ENCODE data around the gene SLC22A23. TPM values are rescaled to one million over a fixed set of nuclear protein-coding genes. Genes with fewer than 3 reads are reported as not detected.

Gene SLC22A23
- total and polyA plus RNA-seq, 2 of the 4 experiments (the other 2 are of a cell fraction): 0.72 to 1.6 TPM

DNA sequence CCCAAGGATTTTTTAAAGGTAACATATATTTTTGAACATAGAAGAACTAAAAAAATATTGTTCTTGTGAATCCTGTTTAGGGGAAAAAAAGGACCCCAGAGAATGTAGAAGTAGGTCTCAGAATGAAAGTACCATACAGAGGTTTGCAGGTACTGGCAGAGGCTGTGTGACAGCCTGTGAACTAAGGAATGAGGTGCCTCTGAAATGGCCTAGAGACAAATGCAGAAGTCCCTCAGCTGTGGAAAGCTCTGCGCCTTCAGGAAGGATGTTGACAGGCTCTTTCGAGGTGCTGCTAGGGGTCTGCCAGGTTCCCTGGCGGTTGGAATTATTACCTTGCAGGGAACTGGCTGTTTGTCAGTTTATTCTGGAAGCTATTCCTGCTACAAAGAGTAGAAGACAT is 220.8 kb downstream of the SLC22A23 start (continued):
- TF ChIP-seq, protein P1, sequence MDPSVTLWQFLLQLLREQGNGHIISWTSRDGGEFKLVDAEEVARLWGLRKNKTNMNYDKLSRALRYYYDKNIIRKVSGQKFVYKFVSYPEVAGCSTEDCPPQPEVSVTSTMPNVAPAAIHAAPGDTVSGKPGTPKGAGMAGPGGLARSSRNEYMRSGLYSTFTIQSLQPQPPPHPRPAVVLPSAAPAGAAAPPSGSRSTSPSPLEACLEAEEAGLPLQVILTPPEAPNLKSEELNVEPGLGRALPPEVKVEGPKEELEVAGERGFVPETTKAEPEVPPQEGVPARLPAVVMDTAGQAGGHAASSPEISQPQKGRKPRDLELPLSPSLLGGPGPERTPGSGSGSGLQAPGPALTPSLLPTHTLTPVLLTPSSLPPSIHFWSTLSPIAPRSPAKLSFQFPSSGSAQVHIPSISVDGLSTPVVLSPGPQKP (IDR thresholded peaks at IDR 0.05; ENCODE audit: borderline replicate concordance, low read depth, low read length): no peak
- TF ChIP-seq MXI1 (IDR thresholded peaks at IDR 0.05; ENCODE audit: borderline replicate concordance, low read depth, low read length): no peak
- TF ChIP-seq RCOR1 (IDR thresholded peaks at IDR 0.05; ENCODE audit: insufficient replicate concordance, low read length): no peak
- TF ChIP-seq SMC3 (IDR thresholded peaks at IDR 0.05; ENCODE audit: low read depth, low read length): no peak

DNA sequence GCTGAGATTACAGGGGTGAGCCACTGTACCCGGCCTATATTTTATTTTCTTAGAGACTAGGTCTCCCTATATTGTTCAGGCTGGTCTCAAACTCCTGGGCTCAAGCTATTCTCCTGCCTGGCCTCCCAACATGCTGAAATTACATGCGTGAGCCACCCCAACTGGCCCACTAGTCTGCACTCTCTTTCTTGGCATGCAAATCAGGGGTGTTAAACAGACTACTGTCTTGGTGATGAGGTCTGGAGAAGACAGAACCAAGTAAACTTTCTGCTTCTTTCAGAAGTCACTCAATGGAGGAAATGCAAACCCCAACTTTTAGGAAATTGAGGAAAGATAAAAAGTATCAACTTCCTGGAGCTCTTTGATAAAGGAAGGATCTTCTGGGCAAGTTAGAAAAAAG is 221.4 kb downstream of the SLC22A23 start:
- no peak overlapping the region for H4K91ac ChIP-seq (ENCODE audit: insufficient read depth, low read depth, low read length)
- in situ Hi-C loops (cut with MboI; ENCODE audit: low sequenced_read_pairs): no loop called here
- peaks cover 8% of the 10 kb centered on the region for H3K27me3 ChIP-seq (ENCODE audit: control insufficient read depth, insufficient read depth, low read length)
- H3K4me1 ChIP-seq (ENCODE audit: control insufficient read depth, insufficient read depth, low read length): peaks cover 3% of the 10 kb centered on the region; the same call in 1 of the 2 replicates
- H3K27ac ChIP-seq (ENCODE audit: insufficient read depth, low read length): no peak overlapping the region
- no peaks in the 10 kb centered on the region for H3K36me3 ChIP-seq (ENCODE audit: control insufficient read depth, insufficient read depth, low read length)
- H3K14ac ChIP-seq (replicated peaks; ENCODE audit: low read depth, low read length): no peak overlapping the region
- H2AFZ ChIP-seq (replicated peaks; ENCODE audit: low read length, poor library complexity): no peak overlapping the region
- no peak overlapping the region for H3K9ac ChIP-seq (ENCODE audit: low read depth, low read length)
- H3K79me1 ChIP-seq (ENCODE audit: low read depth in 1 of 2, low read length in 2 of 2): no peaks in the 10 kb centered on the region
- DNase-seq: no peak
- no peak overlapping the region for H2BK15ac ChIP-seq (ENCODE audit: low read depth, low read length)
- H3K56ac ChIP-seq (ENCODE audit: extremely low read depth, insufficient read depth, low read length): no peak overlapping the region
- H3K4me3 ChIP-seq (ENCODE audit: insufficient read depth, low read depth, low read length): no peak overlapping the region
- no peak overlapping the region for H2BK20ac ChIP-seq (ENCODE audit: low read depth, low read length)
- no peaks in the 10 kb centered on the region for H4K20me1 ChIP-seq (ENCODE audit: insufficient read depth, low read length)
- H2BK5ac ChIP-seq (ENCODE audit: low read depth, low read length, poor library complexity, severe bottlenecking): no peak overlapping the region
- no peak overlapping the region for H2AK5ac ChIP-seq (ENCODE audit: low read depth, low read length)
- dilution Hi-C loops (cut with HindIII; ENCODE audit: low sequenced_read_pairs, unreplicated experiment): no loop called here
- H3K23ac ChIP-seq (ENCODE audit: low read depth, low read length): no peak overlapping the region
- intact Hi-C loops (cut with micrococcal nuclease): no loop called here
- H3K4ac ChIP-seq (ENCODE audit: low read depth, low read length): no peak overlapping the region
- H3K4me2 ChIP-seq (ENCODE audit: low read depth, low read length): no peak overlapping the region
- H4K5ac ChIP-seq (ENCODE audit: low read depth, low read length): no peak overlapping the region
- no peak for ATAC-seq (ENCODE audit: low read depth)
- H3K9me3 ChIP-seq (ENCODE audit: control insufficient read depth, insufficient read depth, low read length): no peaks in the 10 kb centered on the region
- POLR2A ChIA-PET (ENCODE audit: unreplicated experiment): interaction anchor here (0.6 kb wide), 1 partner anchor 12 kb away, joined by 3 read pairs; no protein-coding TSS in a partner anchor
- H2AK9ac ChIP-seq (replicated peaks; ENCODE audit: low read depth, low read length, poor library complexity): no peak overlapping the region
- H3K9me1 ChIP-seq (ENCODE audit: insufficient read depth, low read length): 0 out of 2 replicates have a peak, but pooled peaks cover 3% of the 10 kb centered on the region
- no peak overlapping the region for H2BK120ac ChIP-seq (ENCODE audit: low read depth, low read length)
- WGBS, 2 experiments (ENCODE audit: extremely low coverage in 2 of 2, insufficient read length in 1 of 2): no CpG with 5 or more reads among the region's 2 CpGs
- H3K18ac ChIP-seq (ENCODE audit: low read depth, low read length): no peak overlapping the region
- CTCF ChIA-PET: interaction anchor here (1.4 kb wide), 1 partner anchor 16 kb away, joined by 3 read pairs; no protein-coding TSS in a partner anchor
- TF ChIP-seq CHD1 (IDR thresholded peaks at IDR 0.05; ENCODE audit: low read depth, low read length): no peak
- TF ChIP-seq BHLHE40 (IDR thresholded peaks at IDR 0.05; ENCODE audit: low read depth, low read length): no peak
- TF ChIP-seq RFX5 (IDR thresholded peaks at IDR 0.05; ENCODE audit: low read depth, low read length): no peak
- TF ChIP-seq, protein P2, sequence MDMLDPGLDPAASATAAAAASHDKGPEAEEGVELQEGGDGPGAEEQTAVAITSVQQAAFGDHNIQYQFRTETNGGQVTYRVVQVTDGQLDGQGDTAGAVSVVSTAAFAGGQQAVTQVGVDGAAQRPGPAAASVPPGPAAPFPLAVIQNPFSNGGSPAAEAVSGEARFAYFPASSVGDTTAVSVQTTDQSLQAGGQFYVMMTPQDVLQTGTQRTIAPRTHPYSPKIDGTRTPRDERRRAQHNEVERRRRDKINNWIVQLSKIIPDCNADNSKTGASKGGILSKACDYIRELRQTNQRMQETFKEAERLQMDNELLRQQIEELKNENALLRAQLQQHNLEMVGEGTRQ (IDR thresholded peaks at IDR 0.05; ENCODE audit: low read depth, low read length): no peak
- no peak for TF ChIP-seq FOS (IDR thresholded peaks at IDR 0.05; ENCODE audit: low read depth, low read length)
- TF ChIP-seq NFE2L2 (IDR thresholded peaks at IDR 0.05; ENCODE audit: low read depth, low read length): no peak
- TF ChIP-seq SMC3 (IDR thresholded peaks at IDR 0.05; ENCODE audit: low read depth, low read length): no peak
- H4K8ac ChIP-seq (ENCODE audit: low read depth in 2 of 2, low read length in 2 of 2): no peak overlapping the region
- BruUV-seq (replicated peaks): no TSS peak
